H1 (cell line): ENCODE data around the gene TFAP2A. TPM values are rescaled to one million over a fixed set of nuclear protein-coding genes. Genes with fewer than 3 reads are reported as not detected.

ENCODE experiments used
- CTCF ChIA-PET: fragments of 300-600 bp; sonication (Branson Sonifier 250); formaldehyde crosslinking; loops from one replicate; lab custom pipeline; 2021; ENCODE audit not compliant: partially characterized antibody; lab: Charles Lee
- POLR2A ChIA-PET: fragments of 300-600 bp; sonication (Branson Sonifier 250); formaldehyde crosslinking; loops from one replicate; lab custom pipeline; 2021; ENCODE audit warnings: inconsistent platforms; ENCODE audit not compliant: partially characterized antibody; lab: Charles Lee
- DNase-seq, 2 experiments: peaks; one replicate each; pipeline versions ENCODE4 v3.0.0 to v3.0.0-alpha.2; 2010 to 2022; ENCODE audit warnings: low spot score in 2 of 2, low read depth in 1 of 2, mixed read lengths in 1 of 2
- FAIRE-seq: peaks from 2 replicates; lab custom pipeline; 2011; peaks lifted over from hg19 to GRCh38; lab: Jason Lieb, UNC
- H2AFZ ChIP-seq: 2 replicates; pipeline ENCODE4 v1.8.1; 2012; ENCODE audit warnings: low read length, inconsistent platforms
- H2AK5ac ChIP-seq: 2 replicates; pipeline ENCODE4 v1.6.1; 2013; ENCODE audit warnings: low read depth, low read length
- H2BK120ac ChIP-seq: replicated peaks from 2 replicates; pipeline ENCODE3; 2013; ENCODE audit warnings: low read depth, low read length, inconsistent platforms
- H2BK12ac ChIP-seq: 2 replicates; pipeline ENCODE4 v1.6.1; 2013; ENCODE audit warnings: low read depth, low read length
- H2BK15ac ChIP-seq: 2 replicates; pipeline ENCODE4 v1.6.1; 2013; ENCODE audit warnings: low read length
- H2BK20ac ChIP-seq: 2 replicates; pipeline ENCODE4 v1.6.1; 2013; ENCODE audit warnings: low read length
- H2BK5ac ChIP-seq: 2 replicates; pipeline ENCODE4 v1.6.1; 2013; ENCODE audit warnings: low read depth, low read length
- H3K14ac ChIP-seq: 2 replicates; pipeline ENCODE4 v1.6.1; 2013; ENCODE audit warnings: inconsistent platforms; ENCODE audit not compliant: insufficient read length
- H3K18ac ChIP-seq: 2 replicates; pipeline ENCODE4 v1.6.1; 2013; ENCODE audit warnings: low read length; ENCODE audit errors: extremely low read depth
- H3K23ac ChIP-seq: 2 replicates; pipeline ENCODE4 v1.6.1; 2013; ENCODE audit warnings: inconsistent platforms; ENCODE audit not compliant: insufficient read length
- H3K23me2 ChIP-seq: 2 replicates; pipeline ENCODE4 v1.6.1; 2013; ENCODE audit warnings: low read depth, low read length
- H3K27ac ChIP-seq: 2 replicates; pipeline ENCODE4 v1.6.1; 2011; ENCODE audit warnings: low read depth, low read length, inconsistent platforms
- H3K27me3 ChIP-seq, 4 experiments: replicated peaks in 1 of 4; 1 replicate in 1 of 4; 2 replicates in 3 of 4; pipeline versions ENCODE4 v1.6.1 to v1.8.1; 2011 to 2013; ENCODE audit warnings: low read length in 3 of 4, mild to moderate bottlenecking in 3 of 4, inconsistent platforms in 2 of 4, mixed read lengths in 2 of 4, moderate library complexity in 1 of 4; ENCODE audit not compliant: control insufficient read depth in 3 of 4, insufficient read depth in 3 of 4; ENCODE audit errors: extremely low read depth in 1 of 4
- H3K36me3 ChIP-seq, 4 experiments: 2 replicates each; pipeline versions ENCODE4 v1.6.1 to v1.8.1; 2011 to 2013; ENCODE audit warnings: mild to moderate bottlenecking in 4 of 4, low read length in 3 of 4, moderate library complexity in 2 of 4, control low read depth in 1 of 4, inconsistent platforms in 1 of 4; ENCODE audit not compliant: insufficient read depth in 4 of 4, control insufficient read depth in 2 of 4
- H3K4ac ChIP-seq: replicated peaks from 2 replicates; pipeline ENCODE3; 2013; ENCODE audit warnings: low read length, low read depth, mixed read lengths, inconsistent platforms; ENCODE audit not compliant: insufficient read length
- H3K4me1 ChIP-seq, 4 experiments: replicated peaks in 1 of 4; 1 replicate in 1 of 4; 2 replicates in 3 of 4; pipeline versions ENCODE4 v1.6.1 to v1.8.1; 2011 to 2013; ENCODE audit warnings: low read length in 3 of 4, inconsistent platforms in 2 of 4, mixed read lengths in 1 of 4; ENCODE audit not compliant: insufficient read depth in 4 of 4, control insufficient read depth in 3 of 4
- H3K4me2 ChIP-seq, 2 experiments: 2 replicates each; pipeline versions ENCODE4 v1.6.1 to v1.8.1; 2011 to 2013; ENCODE audit warnings: low read depth in 2 of 2, low read length in 2 of 2, control low read depth in 1 of 2, inconsistent platforms in 1 of 2, mild to moderate bottlenecking in 1 of 2; ENCODE audit not compliant: insufficient read depth in 1 of 2
- H3K4me3 ChIP-seq, 4 experiments: fragments of 200-600, 300-600 bp in 1 of 4; sonication (generic), shearing (Covaris generic), sonication (Bioruptor Twin) in 1 of 4; 2 replicates each; pipeline versions ENCODE4 v1.5.1 to v1.8.1; 2011 to 2016; ENCODE audit warnings: low read length in 4 of 4, low read depth in 3 of 4, control low read depth in 2 of 4, inconsistent platforms in 2 of 4, mild to moderate bottlenecking in 2 of 4, mixed read lengths in 1 of 4, moderate library complexity in 1 of 4; ENCODE audit not compliant: insufficient read depth in 2 of 4; ENCODE audit errors: extremely low read depth in 1 of 4
- H3K56ac ChIP-seq: replicated peaks from 2 replicates; pipeline ENCODE3; 2013; ENCODE audit warnings: low read depth, mild to moderate bottlenecking, mixed read lengths, low read length, inconsistent platforms; ENCODE audit not compliant: insufficient read length
- H3K79me1 ChIP-seq: 2 replicates; pipeline ENCODE4 v1.6.1; 2013; ENCODE audit warnings: low read depth, low read length, control low read depth
- H3K79me2 ChIP-seq, 2 experiments: 2 replicates each; pipeline versions ENCODE4 v1.6.1 to v1.8.1; 2012 to 2013; ENCODE audit warnings: low read length in 2 of 2, mild to moderate bottlenecking in 2 of 2, inconsistent platforms in 1 of 2; ENCODE audit not compliant: insufficient read depth in 2 of 2, control insufficient read depth in 1 of 2
- H3K9ac ChIP-seq, 4 experiments: replicated peaks in 1 of 4; 1 replicate in 1 of 4; 2 replicates in 3 of 4; pipeline versions ENCODE4 v1.6.1 to v1.8.1; 2011 to 2013; ENCODE audit warnings: low read depth in 3 of 4, low read length in 3 of 4, control low read depth in 2 of 4, mild to moderate bottlenecking in 2 of 4, moderate library complexity in 2 of 4, inconsistent platforms in 1 of 4; ENCODE audit errors: extremely low read depth in 1 of 4
- H3K9me3 ChIP-seq, 2 experiments: 2 replicates each; pipeline versions ENCODE4 v1.6.1 to v1.8.1; 2012 to 2013; ENCODE audit warnings: mild to moderate bottlenecking in 2 of 2, moderate library complexity in 2 of 2, control low read depth in 1 of 2, inconsistent platforms in 1 of 2, low read depth in 1 of 2, low read length in 1 of 2, mixed read lengths in 1 of 2; ENCODE audit not compliant: insufficient read depth in 2 of 2
- H4K20me1 ChIP-seq, 2 experiments: replicated peaks in 1 of 2; 2 replicates each; pipeline versions ENCODE3 to v1.8.1; 2011 to 2013; ENCODE audit warnings: inconsistent platforms in 2 of 2, low read length in 2 of 2, mild to moderate bottlenecking in 1 of 2; ENCODE audit not compliant: insufficient read depth in 2 of 2, control insufficient read depth in 1 of 2
- H4K5ac ChIP-seq: 2 replicates; pipeline ENCODE4 v1.6.1; 2013; ENCODE audit warnings: low read length, low read depth, mixed read lengths, inconsistent platforms; ENCODE audit not compliant: insufficient read length
- H4K8ac ChIP-seq: 2 replicates; pipeline ENCODE4 v1.8.0; 2013; ENCODE audit warnings: mild to moderate bottlenecking, moderate library complexity, low read length, inconsistent platforms; ENCODE audit not compliant: insufficient read depth; ENCODE audit errors: extremely low read depth
- H4K91ac ChIP-seq: replicated peaks from 2 replicates; pipeline ENCODE3; 2013; ENCODE audit warnings: low read length, mixed read lengths, inconsistent platforms; ENCODE audit not compliant: insufficient read length
- EZH2 ChIP-seq: fragments of 200-600 bp; sonication (generic); IDR thresholded peaks from 2 replicates; pipeline ENCODE4 v1.7.1; 2012; ENCODE audit warnings: low read depth, mild to moderate bottlenecking, moderate library complexity, low read length, inconsistent platforms; ENCODE audit not compliant: severe bottlenecking
- GABPA ChIP-seq: IDR thresholded peaks from 2 replicates; pipeline ENCODE4 v1.6.1; 2011; ENCODE audit warnings: mild to moderate bottlenecking, low read length, moderate library complexity, borderline replicate concordance; ENCODE audit not compliant: insufficient read depth
- NANOG ChIP-seq: IDR thresholded peaks from 2 replicates; pipeline ENCODE4 v1.6.1; 2011; ENCODE audit warnings: low read length, low read depth, mild to moderate bottlenecking, inconsistent platforms; ENCODE audit not compliant: insufficient read depth, poor library complexity, severe bottlenecking
- NRF1 ChIP-seq: IDR thresholded peaks from 2 replicates; pipeline ENCODE4 v1.6.1; 2011; ENCODE audit warnings: mild to moderate bottlenecking, low read depth, low read length, improper control_type of control experiment
- PHF8 ChIP-seq: fragments of 200-600 bp; sonication (generic); conservative IDR thresholded peaks from 2 replicates; pipeline ENCODE4 v1.7.1; 2012; ENCODE audit warnings: low read depth, mild to moderate bottlenecking, inconsistent platforms, low read length, moderate library complexity
- RNF2 ChIP-seq: fragments of 200-900, 300-1000 bp; sonication (generic); IDR thresholded peaks from 2 replicates; pipeline ENCODE4 v1.7.1; 2016; ENCODE audit warnings: borderline replicate concordance, low read depth, mild to moderate bottlenecking, antibody characterized with exemption, low read length; ENCODE audit not compliant: poor library complexity, severe bottlenecking; ENCODE audit errors: missing control alignments
- SP2 ChIP-seq: IDR thresholded peaks from 2 replicates; pipeline ENCODE4 v1.6.1; 2012; ENCODE audit warnings: mild to moderate bottlenecking, low read length, inconsistent platforms
- SUZ12 ChIP-seq: fragments of 200-600 bp; sonication (generic); IDR thresholded peaks from 2 replicates; pipeline ENCODE4 v1.6.1; 2012; ENCODE audit warnings: mild to moderate bottlenecking, inconsistent platforms, low read length, moderate library complexity, mixed read lengths
- USF2 ChIP-seq: IDR thresholded peaks from 2 replicates; pipeline ENCODE4 v1.6.1; 2011; ENCODE audit warnings: low read length, improper control_type of control experiment
- WGBS, 2 experiments: shearing (Covaris generic) in 1 of 2; methylation state at CpG; one replicate each; pipeline versions ENCODE4 v1.1.6 to v1.1.7; 2013 to 2015; ENCODE audit warnings: low lambda C conversion rate in 2 of 2, mixed read lengths in 2 of 2, inconsistent platforms in 1 of 2, low coverage in 1 of 2, missing lambda C conversion rate in 1 of 2; ENCODE audit not compliant: insufficient replicate concordance in 2 of 2, insufficient coverage in 1 of 2, insufficient read length in 1 of 2; ENCODE audit errors: extremely low coverage in 1 of 2, missing lambda C conversion rate in 1 of 2; 5-methylcytosine and 5-hydroxymethylcytosine counted together
- polyA plus RNA-seq, 7 experiments: library from polyadenylated mRNA; depleted of rRNA in 3 of 7; stranded (reverse) in 5 of 7; unstranded in 2 of 7; fragments of >200 nt in 5 of 7; fragments of 200-250 nt in 2 of 7; gene quantifications; 1 replicate in 5 of 7; 2 replicates in 1 of 7; 4 replicates in 1 of 7; pipeline versions ENCODE4 v1.2.1 to v1.2.3, GENCODE V29; 2011 to 2013; ENCODE audit warnings: missing spikeins in 2 of 7, mixed read lengths in 2 of 7
- total RNA-seq: library from RNA; stranded (reverse); fragmentation: NEBNext Ultra II Directional; extraction: Animal tissue kit (Norgen Biotek cat#: 25700); gene quantifications from 2 replicates; pipeline ENCODE4 v1.2.1, GENCODE V29; 2021

Gene TFAP2A
- total and polyA plus RNA-seq, 2 of the 8 experiments (the other 6 are each of a cell fraction or from before 2014, with no cell fraction given), result 0.23 TPM; not detected in 1

GRCh38 chr6:10395704-10396546 lies 18.9 kb downstream of the TFAP2A start:
- Histone ChIP-seq H2BK12ac (no peak overlapping the region), H2AFZ (no peak overlapping the region), H3K14ac (no peak overlapping the region), H2AK5ac (no peak overlapping the region), H2BK120ac (no peak overlapping the region), H3K79me2 (no peaks in the 10 kb centered on the region), H2BK5ac (no peak overlapping the region), H3K56ac (no peak overlapping the region), H3K4ac (no peak overlapping the region), H3K9ac (no peak overlapping the region), H4K20me1 (peaks cover 0 to 5% of the 10 kb centered on the region in 2 experiments), H3K27me3 (peaks cover 71 to 95% (median 88%) of the 10 kb centered on the region in 4 experiments), H3K4me3 (peak overlapping the region in 2 of 4 experiments; percentile 3 to 30; a peak in 1 of 8 replicates), H3K9me3 (no peaks in the 10 kb centered on the region), H3K18ac (0 out of 2 replicates have a peak overlapping the region, but pooled peaks have one; percentile 6), H4K5ac (no peak overlapping the region), H3K79me1 (no peaks in the 10 kb centered on the region), H3K36me3 (no peaks in the 10 kb centered on the region), H2BK15ac (no peak overlapping the region), H3K27ac (no peak overlapping the region), H3K4me2 (peak overlapping the region; percentile 36 to 48; a peak in 3 of 4 replicates), H2BK20ac (no peak overlapping the region), H4K91ac (no peak overlapping the region), H3K23ac (no peak overlapping the region), H3K4me1 (peaks cover 12 to 23% (median 18%) of the 10 kb centered on the region in 4 experiments), H3K23me2 (no peaks in the 10 kb centered on the region; the same call in none of the 2 replicates), H4K8ac (no peak overlapping the region)
- POLR2A ChIA-PET, result interaction anchor here (1.0 to 1.9 kb wide), 2 partner anchors 18 to 20 kb away, joined by 5 to 6 read pairs; partner anchors contain the start of gene TFAP2A
- WGBS, 2 experiments, result 1% methylated on average over 14 of the region's 14 CpGs; no CpG with 5 or more reads in 1 of the 2 experiments
- FAIRE-seq, result peak; percentile 32
- no peak for DNase-seq
- CTCF ChIA-PET, result interaction anchor here (0.9 to 1.6 kb wide), 3 partner anchors 10 to 29 kb away, joined by 3 to 4 read pairs (median 3); no protein-coding TSS in a partner anchor
- TF ChIP-seq NANOG, result peak; percentile 27
- no peak for TF ChIP-seq USF2
- no peak for TF ChIP-seq SP2
- no peak for TF ChIP-seq PHF8
- TF ChIP-seq GABPA, result no peak
- TF ChIP-seq SUZ12, result peak; percentile 75
- TF ChIP-seq EZH2, result peak; percentile 68
- no peak for TF ChIP-seq NRF1
- peak; percentile 62 for TF ChIP-seq RNF2
